Stimulated activated CD4-positive, alpha-beta T cell treated with anti-CD3 and anti-CD28 coated beads, Interleukin-12 subunit alpha, Interleukin-12 subunit beta, amount 100 ng/mL, for 48 hours (primary cell): ENCODE results near the gene IL20RA.
"Not testable (repeated sequence)": the region's sequence is repeated elsewhere in the genome, so short reads cannot be mapped to it uniquely, and the experiment has no call there.

ENCODE experiments used
- DNase-seq, 3 donors: peaks; one replicate each; pipeline ENCODE4 v3.0.0-alpha.2; 2020; ENCODE audit warnings: low read depth in 2 of 3, low spot score in 1 of 3

The IL20RA gene

GRCh38 chr6:136975089-136975715, 69.6 kb downstream of the IL20RA start:
- DNase-seq: no peak

- not testable (repeated sequence) for DNase-seq
Observed at GRCh38 chr6:136973781-136974180, 71.0 kb downstream of the IL20RA start.

GRCh38 chr6:136971609-136972008, 73.2 kb downstream of the IL20RA start:
- no peak for DNase-seq

- no peak for DNase-seq
Observed at GRCh38 chr6:136969930-136970329, 74.8 kb downstream of the IL20RA start.

- no peak for DNase-seq
Observed at GRCh38 chr6:136969433-136969832, 75.3 kb downstream of the IL20RA start.

GRCh38 chr6:136968837-136969236, 75.9 kb downstream of the IL20RA start:
- DNase-seq: no peak

GRCh38 chr6:136967876-136968752, 76.7 kb downstream of the IL20RA start:
- DNase-seq: peak; percentile 40 to 60 (median 54)

GRCh38 chr6:136964398-136964797, 80.4 kb downstream of the IL20RA start:
- no peak for DNase-seq

GRCh38 chr6:136963259-136963658, 81.5 kb downstream of the IL20RA start:
- DNase-seq: no peak

GRCh38 chr6:136962661-136963060, 82.1 kb downstream of the IL20RA start:
- DNase-seq: no peak

GRCh38 chr6:136961848-136962247, 82.9 kb downstream of the IL20RA start:
- no peak for DNase-seq

- no peak for DNase-seq
Observed at GRCh38 chr6:136960781-136961180, 84.0 kb downstream of the IL20RA start.

GRCh38 chr6:136959935-136960334, 84.8 kb downstream of the IL20RA start:
- not testable (repeated sequence) for DNase-seq

GRCh38 chr6:136959471-136959891, 85.3 kb downstream of the IL20RA start:
- DNase-seq: no peak

- DNase-seq: no peak
Observed at GRCh38 chr6:136958168-136958567, 86.6 kb downstream of the IL20RA start.

- DNase-seq: no peak
Observed at GRCh38 chr6:136956590-136957544, 87.9 kb downstream of the IL20RA start.

GRCh38 chr6:136955123-136955522, 89.6 kb downstream of the IL20RA start:
- no peak for DNase-seq

- DNase-seq: no peak
Observed at GRCh38 chr6:136952714-136953260, 92.0 kb downstream of the IL20RA start.

GRCh38 chr6:136950436-136951126, 94.2 kb downstream of the IL20RA start:
- DNase-seq: no peak
